Activated CD8-positive, alpha-beta memory T cell treated with anti-CD3 and anti-CD28 coated beads, Interleukin-2, amount 10 ng/mL, durations not matched to agents 7 days and 5 days (primary cell): ENCODE results near the gene CTU1. TPM values are rescaled to one million over a fixed set of nuclear protein-coding genes. Genes with fewer than 3 reads are reported as not detected.

Source experiments
- ATAC-seq: fragments of 150-1000 bp; cut with Tn5 transposase; one replicate; pipeline ENCODE4 v1.10.0; 2021; ENCODE audit warnings: moderate library complexity
- CTCF ChIA-PET: fragments of 350-600 bp; sonication (Branson Sonifier 250); formaldehyde crosslinking; loops from one replicate; lab custom pipeline; 2021; ENCODE audit warnings: antibody characterized with exemption; lab: Charles Lee
- DNase-seq: peaks from one replicate; pipeline ENCODE4 v3.0.0-alpha.2; 2020
- H3K27ac Mint-ChIP-seq: one replicate; pipeline ENCODE4 v1.8.0; 2021; ENCODE audit warnings: mild to moderate bottlenecking, mixed read lengths
- H3K27me3 Mint-ChIP-seq: one replicate; pipeline ENCODE4 v1.8.0; 2021; ENCODE audit warnings: mixed read lengths
- H3K36me3 Mint-ChIP-seq: one replicate; pipeline ENCODE4 v1.8.0; 2021; ENCODE audit warnings: mild to moderate bottlenecking, mixed read lengths
- H3K4me1 Mint-ChIP-seq: one replicate; pipeline ENCODE4 v1.8.0; 2021; ENCODE audit warnings: mixed read lengths
- H3K4me3 Mint-ChIP-seq: one replicate; pipeline ENCODE4 v1.8.0; 2021; ENCODE audit warnings: mild to moderate bottlenecking, moderate library complexity, mixed read lengths
- H3K9me3 Mint-ChIP-seq: one replicate; pipeline ENCODE4 v1.8.0; 2022; ENCODE audit warnings: low read depth, mixed read lengths
- total RNA-seq, 2 experiments: library from RNA; stranded (reverse); gene quantifications; one replicate each; pipeline ENCODE4 v1.2.3, GENCODE V29; 2021

The CTU1 gene
- total RNA-seq, 2 experiments from 2014 or later = 9.5 to 10.9 TPM

DNA sequence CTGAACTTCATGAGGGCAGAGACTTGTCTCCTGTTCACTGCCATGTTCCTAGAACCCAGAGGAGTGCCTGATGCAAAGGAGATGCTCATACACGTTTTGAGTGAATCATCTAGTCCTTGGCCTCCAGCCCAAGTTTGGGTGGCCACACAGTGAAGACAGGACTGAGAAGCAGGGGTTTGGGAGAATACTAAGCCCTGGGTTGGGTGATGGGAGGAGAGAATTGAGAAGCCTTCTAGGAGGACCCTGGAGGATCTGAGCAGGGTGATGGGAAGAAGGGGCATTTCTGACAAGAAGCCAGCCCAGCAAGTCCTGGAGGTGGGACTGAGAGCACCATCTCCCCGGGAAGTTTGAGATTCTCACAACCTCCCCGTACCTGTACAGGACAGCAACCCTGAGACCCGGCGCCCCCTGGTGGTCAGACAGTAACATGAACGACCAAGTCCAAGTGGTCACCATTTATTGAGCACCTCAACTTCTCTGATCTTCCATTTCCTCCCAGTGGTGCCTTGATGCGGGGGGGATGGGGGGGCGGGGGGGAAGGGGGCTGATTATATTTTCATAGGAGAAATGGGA, 11.0 kb downstream of the CTU1 start:
- peak; percentile 72 for ATAC-seq
- H3K36me3 Mint-ChIP-seq = peaks cover 7% of the 10 kb centered on the region
- CTCF ChIA-PET = interaction anchor here (1.2 to 4.2 kb wide), 4 partner anchors 76 to 175 kb away, joined by 4 to 19 read pairs (median 10); partner anchors contain the start of gene KLK10
- H3K4me1 Mint-ChIP-seq = peaks cover 15% of the 10 kb centered on the region
- no peaks in the 10 kb centered on the region for H3K9me3 Mint-ChIP-seq
- H3K27me3 Mint-ChIP-seq = no peaks in the 10 kb centered on the region
- peak overlapping the region; percentile 10 for H3K27ac Mint-ChIP-seq
- DNase-seq = peak; percentile 78
- H3K4me3 Mint-ChIP-seq = no peak overlapping the region

DNA sequence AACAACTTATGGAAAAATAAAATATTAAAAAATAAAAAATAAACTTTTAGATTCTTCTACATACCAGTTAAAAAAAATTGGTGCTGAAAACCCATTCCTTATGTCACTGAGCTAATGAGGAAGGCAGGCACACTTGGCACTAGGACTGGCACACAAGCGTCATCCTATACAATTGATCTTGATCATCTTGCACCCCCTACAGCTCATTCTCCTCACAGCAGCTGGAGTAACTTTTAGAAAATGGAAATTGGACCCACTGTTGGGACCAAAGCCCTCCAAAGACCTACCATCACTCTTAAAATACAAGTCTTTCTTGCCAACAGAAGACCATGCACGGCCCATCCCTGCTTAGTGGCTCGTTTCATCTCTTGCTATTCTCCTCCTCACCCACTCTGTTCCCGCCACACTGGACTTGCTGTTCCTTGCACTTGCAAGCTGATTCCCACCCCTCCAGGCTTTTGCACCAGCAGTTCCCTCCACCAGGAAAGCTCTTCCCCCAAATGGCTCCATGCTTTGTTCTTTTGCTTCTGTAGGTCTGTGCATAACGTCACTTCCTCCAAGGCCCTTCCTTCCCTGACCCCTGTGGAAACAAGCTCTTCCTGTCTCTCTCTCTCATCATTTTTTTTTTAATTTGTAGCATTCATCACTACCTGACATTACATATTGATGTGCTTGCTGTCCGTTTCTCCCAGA, 11.6 kb downstream of the CTU1 start:
- CTCF ChIA-PET = interaction anchor here (1.0 to 4.2 kb wide), 5 partner anchors 17 to 175 kb away, joined by 4 to 19 read pairs (median 6); partner anchors contain the start of gene KLK10
- peak overlapping the region; percentile 33 for H3K27ac Mint-ChIP-seq
- DNase-seq = no peak
- ATAC-seq = no peak
- peaks cover 15% of the 10 kb centered on the region for H3K4me1 Mint-ChIP-seq
- no peak overlapping the region for H3K4me3 Mint-ChIP-seq
- H3K36me3 Mint-ChIP-seq = peaks cover 6% of the 10 kb centered on the region
- no peaks in the 10 kb centered on the region for H3K9me3 Mint-ChIP-seq
- no peaks in the 10 kb centered on the region for H3K27me3 Mint-ChIP-seq

DNA sequence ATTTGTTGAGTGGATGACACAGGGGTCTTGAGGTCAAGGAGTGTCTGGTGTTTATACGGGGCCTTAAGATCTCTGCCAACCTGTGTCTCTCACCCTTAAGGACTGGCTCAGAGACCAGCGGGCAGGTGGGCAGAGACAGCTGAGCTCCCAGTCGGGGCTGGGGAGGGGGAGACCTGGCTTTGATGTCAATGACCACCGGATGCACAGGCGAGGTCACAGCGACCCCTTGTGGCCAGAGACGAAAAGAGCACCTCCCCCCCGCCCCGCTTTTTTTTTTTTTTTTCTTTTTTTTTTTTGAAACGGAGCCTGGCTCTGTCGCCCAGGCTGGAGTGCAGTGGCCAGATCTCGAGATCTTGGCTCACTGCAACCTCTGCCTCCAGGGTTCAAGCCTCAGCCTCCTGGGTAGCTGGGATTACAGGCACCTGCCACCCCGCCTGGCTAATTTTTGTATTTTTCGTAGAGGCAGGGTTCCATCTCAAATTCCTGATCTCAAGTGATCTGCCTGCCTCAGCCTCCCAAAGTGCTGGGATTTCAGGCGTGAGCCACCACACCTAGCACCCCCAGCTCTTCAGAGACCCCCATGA, 13.4 kb downstream of the CTU1 start:
- Mint-ChIP-seq H3K36me3 (peaks cover 6% of the 10 kb centered on the region), H3K9me3 (no peaks in the 10 kb centered on the region), H3K27ac (no peak overlapping the region), H3K27me3 (no peaks in the 10 kb centered on the region), H3K4me1 (peaks cover 14% of the 10 kb centered on the region), H3K4me3 (no peak overlapping the region)
- DNase-seq (no peak), ATAC-seq (no peak)
- CTCF ChIA-PET = interaction anchor here (0.6 to 4.2 kb wide), 10 partner anchors 10 to 538 kb away, joined by 3 to 19 read pairs (median 3); partner anchors contain the start of gene KLK10

DNA sequence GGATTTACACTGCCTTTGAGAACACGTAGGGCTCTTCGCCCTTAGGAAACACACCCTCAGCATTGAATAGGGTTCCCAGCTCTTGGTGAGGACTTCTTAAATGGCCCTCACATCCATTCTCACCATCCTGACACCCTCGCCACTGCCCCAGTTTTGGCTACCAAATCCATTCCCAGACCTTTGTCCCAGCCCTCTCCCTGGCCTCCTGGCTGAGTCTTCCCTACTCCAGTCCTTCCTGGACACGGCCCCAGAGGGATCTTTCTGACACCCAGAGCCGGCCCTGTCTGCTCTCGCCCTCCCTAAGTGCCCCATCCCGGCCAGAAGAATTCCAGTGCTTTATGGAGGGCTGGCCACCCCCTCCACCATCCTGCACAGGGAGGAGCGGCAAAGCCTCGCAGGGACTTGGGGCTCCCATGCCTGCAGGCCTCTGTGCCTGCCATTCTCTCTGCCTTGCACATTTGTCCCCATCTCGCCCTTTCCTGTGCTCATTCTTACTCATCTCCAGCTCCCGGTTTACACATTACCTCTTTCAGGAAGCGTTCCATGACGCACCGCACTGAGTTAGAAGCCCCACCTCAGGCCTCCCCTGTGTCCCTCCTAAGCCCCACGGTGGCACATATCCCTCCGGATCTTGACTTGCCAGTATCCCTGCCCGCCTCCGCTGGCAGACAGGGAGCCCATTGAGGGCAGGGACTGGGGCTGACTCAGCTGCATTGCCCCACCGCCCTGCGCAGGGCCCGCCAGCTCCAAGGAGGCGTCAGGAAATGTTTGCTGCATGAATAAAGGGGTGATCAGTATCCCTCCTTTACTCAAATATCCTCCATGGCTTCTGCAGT, 14.5 kb downstream of the CTU1 start:
- CTCF ChIA-PET = interaction anchor here (1.1 to 4.2 kb wide), 3 partner anchors 11 to 172 kb away, joined by 3 to 19 read pairs (median 4); partner anchors contain the start of gene KLK10
- Mint-ChIP-seq H3K4me3 (no peak overlapping the region), H3K36me3 (peaks cover 6% of the 10 kb centered on the region), H3K27ac (no peak overlapping the region), H3K27me3 (no peaks in the 10 kb centered on the region), H3K9me3 (no peaks in the 10 kb centered on the region), H3K4me1 (peaks cover 11% of the 10 kb centered on the region)
- no peak for ATAC-seq
- no peak for DNase-seq

DNA sequence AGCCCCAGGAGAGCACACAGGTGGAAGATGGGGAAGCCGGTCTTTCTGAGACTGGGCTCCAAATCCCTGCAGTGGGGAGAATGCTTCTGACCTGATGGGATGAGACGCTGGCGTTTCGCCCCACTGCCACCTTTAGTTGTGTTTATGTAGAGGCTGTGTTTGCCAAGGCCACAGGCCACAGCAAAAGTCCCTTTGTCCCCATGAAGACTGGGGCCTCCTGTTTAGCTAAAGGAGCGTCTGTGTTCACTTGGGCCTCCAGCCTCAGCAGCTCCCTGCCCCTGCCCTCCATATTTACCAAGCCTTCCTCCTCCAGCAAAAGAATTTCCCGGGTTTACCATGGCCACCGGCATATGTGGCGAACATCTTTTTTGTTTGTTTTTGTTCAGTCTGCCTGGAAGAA, 15.1 kb downstream of the CTU1 start:
- CTCF ChIA-PET = no interaction called here
- ATAC-seq (no peak), DNase-seq (no peak)
- Mint-ChIP-seq H3K36me3 (peaks cover 4% of the 10 kb centered on the region), H3K4me3 (no peak overlapping the region), H3K27me3 (no peaks in the 10 kb centered on the region), H3K4me1 (peaks cover 11% of the 10 kb centered on the region), H3K9me3 (no peaks in the 10 kb centered on the region), H3K27ac (no peak overlapping the region)

DNA sequence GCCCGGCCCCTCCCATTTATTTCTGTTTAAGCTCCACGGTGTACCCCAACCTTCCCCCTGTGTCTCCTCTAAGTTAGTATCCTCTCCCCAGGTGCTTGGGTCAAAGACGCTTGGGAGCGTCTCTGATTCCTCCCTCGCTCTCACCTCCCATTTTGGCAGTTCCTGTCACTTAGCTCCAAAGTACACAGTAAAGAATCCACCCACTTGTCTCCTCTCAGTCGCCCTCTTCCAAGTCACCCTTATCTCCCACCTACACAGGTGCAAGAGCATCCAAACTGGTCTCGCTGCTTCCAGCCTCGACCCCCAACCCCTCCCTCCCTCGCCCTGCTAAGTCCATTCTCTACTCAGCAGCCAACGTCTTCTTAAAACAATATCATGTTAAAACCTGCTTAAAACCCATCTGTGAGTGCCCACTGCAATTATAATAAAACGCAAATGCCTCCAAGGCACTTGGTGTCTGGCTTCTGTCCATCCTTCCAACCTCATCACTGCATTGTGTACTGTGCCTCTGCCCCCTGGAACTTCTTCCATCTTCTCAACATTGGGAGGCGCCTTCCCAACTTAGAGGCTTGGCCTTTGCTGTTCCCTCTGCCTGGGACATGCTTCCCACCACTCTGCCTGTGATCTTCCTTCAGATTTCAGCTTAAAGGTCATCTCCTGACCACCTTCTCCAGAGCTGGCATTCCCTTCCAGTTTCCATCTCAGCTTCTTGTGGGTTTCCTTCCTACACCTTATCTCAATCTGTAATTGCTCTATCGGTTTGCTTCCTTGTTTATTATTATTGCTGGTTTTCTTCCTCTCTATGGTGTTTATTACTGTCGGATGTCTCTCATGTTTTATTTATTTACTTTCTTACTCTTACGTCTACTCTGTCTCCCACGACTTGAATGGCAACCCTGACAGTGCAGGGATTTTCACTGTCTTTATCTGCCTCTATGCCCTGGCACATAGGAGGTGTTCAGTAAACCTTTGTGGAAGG, 16.0 kb downstream of the CTU1 start:
- CTCF ChIA-PET = no interaction called here
- no peak for DNase-seq
- no peaks in the 10 kb centered on the region for H3K36me3 Mint-ChIP-seq
- H3K4me1 Mint-ChIP-seq = peaks cover 7% of the 10 kb centered on the region
- H3K4me3 Mint-ChIP-seq = no peak overlapping the region
- H3K27me3 Mint-ChIP-seq = no peaks in the 10 kb centered on the region
- no peak for ATAC-seq
- no peaks in the 10 kb centered on the region for H3K9me3 Mint-ChIP-seq
- H3K27ac Mint-ChIP-seq = no peak overlapping the region

DNA sequence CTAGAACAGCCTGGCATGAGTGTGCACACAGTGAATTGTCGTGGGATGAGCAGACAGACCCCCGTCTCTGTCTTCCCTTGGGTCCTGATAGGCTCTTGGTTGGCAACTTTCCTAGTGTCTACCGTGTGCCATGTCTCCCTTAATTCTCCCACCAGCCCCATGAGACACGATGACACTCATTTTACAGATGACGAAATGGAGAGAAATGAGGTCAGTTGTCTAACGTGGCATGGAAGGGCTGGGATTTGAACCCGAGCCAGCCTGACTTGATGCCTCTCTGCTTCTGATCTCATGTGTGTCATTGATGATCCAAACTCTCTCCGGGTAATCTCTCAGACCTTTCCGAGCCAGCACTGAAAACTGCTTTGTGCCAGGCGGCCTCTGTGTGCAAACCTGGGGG, 17.1 kb downstream of the CTU1 start:
- DNase-seq (no peak), ATAC-seq (no peak)
- no peaks in the 10 kb centered on the region for H3K4me1 Mint-ChIP-seq
- H3K36me3 Mint-ChIP-seq = no peaks in the 10 kb centered on the region
- H3K9me3 Mint-ChIP-seq = no peaks in the 10 kb centered on the region
- H3K4me3 Mint-ChIP-seq = no peak overlapping the region
- H3K27me3 Mint-ChIP-seq = no peaks in the 10 kb centered on the region
- H3K27ac Mint-ChIP-seq = no peak overlapping the region
- CTCF ChIA-PET = no interaction called here

DNA sequence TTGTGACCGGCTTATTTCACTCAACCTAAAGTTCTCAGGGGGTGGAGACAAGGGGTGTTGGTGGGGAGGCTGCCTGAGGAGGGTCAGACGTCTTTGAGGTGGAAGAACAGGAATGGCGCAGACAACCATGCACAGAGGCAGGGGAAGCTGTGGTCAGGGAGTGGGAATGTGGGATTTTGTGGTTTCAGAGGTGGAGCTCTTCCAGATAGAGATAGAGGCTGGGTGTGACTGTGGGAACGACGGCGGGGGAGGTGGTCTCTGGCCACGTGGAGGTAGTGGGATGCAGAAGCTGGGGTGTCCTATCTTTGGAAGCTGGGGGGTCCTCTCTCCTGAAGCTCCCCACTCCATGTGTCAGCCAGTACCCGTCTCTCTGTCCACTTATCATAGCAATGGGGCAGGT, 17.7 kb downstream of the CTU1 start:
- H3K9me3 Mint-ChIP-seq = no peaks in the 10 kb centered on the region
- H3K27ac Mint-ChIP-seq = no peak overlapping the region
- H3K4me1 Mint-ChIP-seq = no peaks in the 10 kb centered on the region
- DNase-seq (no peak), ATAC-seq (no peak)
- H3K27me3 Mint-ChIP-seq = no peaks in the 10 kb centered on the region
- no peak overlapping the region for H3K4me3 Mint-ChIP-seq
- CTCF ChIA-PET = no interaction called here
- H3K36me3 Mint-ChIP-seq = no peaks in the 10 kb centered on the region

DNA sequence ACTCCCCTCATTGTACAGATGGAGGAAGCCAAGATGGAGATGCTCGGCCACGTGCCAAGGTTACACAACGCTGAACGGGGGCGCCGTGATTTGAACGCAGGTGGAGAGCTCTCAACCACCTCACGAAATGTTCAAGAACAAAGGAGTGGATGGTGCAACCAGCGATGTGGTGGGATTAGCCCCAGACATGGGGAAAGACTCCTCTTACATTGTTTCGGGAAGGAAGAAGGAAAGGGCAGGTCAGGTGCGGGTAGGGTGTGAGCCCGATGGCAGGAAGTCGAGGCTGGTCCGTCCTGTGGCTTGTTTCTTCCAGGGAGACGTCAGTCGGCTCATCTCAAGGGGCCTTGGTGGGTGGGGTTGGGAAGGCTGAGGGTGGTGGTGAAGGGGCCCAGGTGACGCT, 18.4 kb downstream of the CTU1 start:
- CTCF ChIA-PET = no interaction called here
- H3K27me3 Mint-ChIP-seq = no peaks in the 10 kb centered on the region
- H3K4me1 Mint-ChIP-seq = no peaks in the 10 kb centered on the region
- no peaks in the 10 kb centered on the region for H3K9me3 Mint-ChIP-seq
- ATAC-seq (no peak), DNase-seq (no peak)
- no peaks in the 10 kb centered on the region for H3K36me3 Mint-ChIP-seq
- no peak overlapping the region for H3K27ac Mint-ChIP-seq
- H3K4me3 Mint-ChIP-seq = no peak overlapping the region

DNA sequence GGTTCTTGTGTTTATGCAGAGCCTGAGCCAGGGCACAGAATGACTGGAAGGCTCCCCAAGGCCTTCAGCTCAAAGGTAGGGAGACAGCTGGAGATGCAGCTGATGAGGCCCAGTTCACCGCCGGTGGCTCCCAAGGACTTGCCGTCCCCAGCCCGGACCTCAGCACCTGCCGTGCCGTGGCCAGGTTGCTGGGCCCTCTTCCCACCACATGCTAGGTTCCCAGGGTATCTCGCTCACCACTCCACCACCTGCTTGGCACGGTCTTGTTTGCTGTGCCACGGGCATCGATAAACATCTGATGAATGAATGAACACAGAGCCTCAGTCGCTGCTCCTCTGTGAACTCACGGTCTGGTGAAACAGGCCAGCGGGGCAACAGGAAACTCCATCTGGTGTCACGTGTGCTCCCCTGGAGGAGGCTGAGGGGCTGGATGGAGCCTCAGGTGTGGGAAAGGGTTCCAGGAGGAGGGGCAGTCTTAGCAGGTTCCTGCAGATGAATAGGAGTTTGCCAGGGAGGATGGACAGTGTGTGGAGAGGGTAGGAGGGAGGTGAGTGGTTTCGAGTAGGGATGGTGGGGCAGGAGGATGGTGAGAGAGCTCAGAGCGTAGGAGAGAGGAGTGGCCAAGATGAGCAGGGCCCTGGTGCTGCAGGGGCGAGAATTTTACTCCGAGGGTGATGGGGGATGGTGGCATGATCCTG, 21.9 kb downstream of the CTU1 start:
- CTCF ChIA-PET = no interaction called here
- Mint-ChIP-seq H3K36me3 (no peaks in the 10 kb centered on the region), H3K27me3 (peaks cover 7% of the 10 kb centered on the region), H3K9me3 (no peaks in the 10 kb centered on the region), H3K4me3 (no peak overlapping the region), H3K4me1 (no peaks in the 10 kb centered on the region), H3K27ac (no peak overlapping the region)
- ATAC-seq (no peak), DNase-seq (no peak)

DNA sequence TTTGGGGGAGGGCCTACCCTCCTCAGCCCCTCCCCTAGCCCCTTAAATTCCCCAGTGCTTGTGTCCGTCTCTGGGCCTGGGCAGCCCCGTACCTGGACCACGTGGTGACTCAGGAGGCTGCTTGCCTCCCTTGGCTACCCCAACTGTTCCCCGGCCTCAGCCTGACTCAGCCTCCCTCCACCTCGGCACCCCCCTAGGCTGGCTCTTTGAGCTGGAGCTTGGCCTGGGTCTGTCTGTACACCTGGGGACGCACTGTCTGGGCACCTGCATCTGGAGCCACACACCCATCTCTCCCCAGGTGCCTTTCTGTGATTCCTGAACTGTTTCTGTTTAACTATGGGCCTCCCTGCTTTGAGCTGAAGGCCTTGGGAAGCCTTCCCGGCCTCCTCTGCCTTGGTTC, 23.7 kb downstream of the CTU1 start:
- peaks cover 7% of the 10 kb centered on the region for H3K27me3 Mint-ChIP-seq
- H3K4me3 Mint-ChIP-seq = no peak overlapping the region
- DNase-seq = no peak
- no peak overlapping the region for H3K27ac Mint-ChIP-seq
- CTCF ChIA-PET = no interaction called here
- no peaks in the 10 kb centered on the region for H3K4me1 Mint-ChIP-seq
- ATAC-seq = no peak
- H3K9me3 Mint-ChIP-seq = no peaks in the 10 kb centered on the region
- no peaks in the 10 kb centered on the region for H3K36me3 Mint-ChIP-seq

DNA sequence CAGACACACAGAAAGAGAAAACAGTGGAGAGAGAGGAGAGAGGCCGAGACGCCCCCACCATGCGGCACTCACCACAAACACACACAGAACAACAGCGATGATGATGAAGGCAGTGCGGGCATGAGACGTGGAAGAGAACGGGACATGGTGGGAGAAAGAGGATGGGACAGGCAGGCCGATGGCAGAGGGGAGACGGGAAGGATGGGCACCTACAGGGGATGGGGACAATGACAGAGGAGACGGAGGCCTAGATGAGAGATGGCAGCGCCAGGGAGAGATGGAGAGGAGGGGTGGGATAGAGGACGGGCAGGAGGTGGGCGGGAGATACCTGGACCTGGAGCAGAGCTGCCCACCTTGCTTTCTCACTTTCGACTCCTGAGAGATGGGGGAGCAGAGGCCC, 24.4 kb downstream of the CTU1 start:
- no peak for DNase-seq
- Mint-ChIP-seq H3K27ac (no peak overlapping the region), H3K36me3 (no peaks in the 10 kb centered on the region), H3K9me3 (no peaks in the 10 kb centered on the region), H3K4me1 (no peaks in the 10 kb centered on the region), H3K4me3 (no peak overlapping the region), H3K27me3 (peaks cover 7% of the 10 kb centered on the region)
- no peak for ATAC-seq
- CTCF ChIA-PET = no interaction called here
